Activated CD8-positive, alpha-beta memory T cell treated with anti-CD3 and anti-CD28 coated beads, Interleukin-2, amount 50 U/mL, for 24 hours (primary cell): ENCODE data around the gene PEX3.

Experiments used
- DNase-seq: peaks from one replicate; pipeline ENCODE4 v3.0.0-alpha.2; 2020; ENCODE audit errors: extremely low read depth

The PEX3 gene

GRCh38 chr6:143450453-143451371 lies at the start of gene PEX3, which contains the start of gene ADAT2:
Gene PEX3, plus strand, starts transcription at chr6:143450805. Its CDS starts 238 bp downstream, at chr6:143451043.
Gene ADAT2, minus strand, starts transcription at chr6:143450695. Its CDS starts 37 bp downstream, at chr6:143450658.
- DNase-seq = peak; percentile 81

- no peak for DNase-seq
Observed at GRCh38 chr6:143401068-143401446, 49.5 kb upstream of the PEX3 start.

GRCh38 chr6:143401636-143402370 lies 48.8 kb upstream of the PEX3 start:
- DNase-seq = no peak

- DNase-seq = no peak
Observed at GRCh38 chr6:143402721-143403336, 47.8 kb upstream of the PEX3 start.

- no peak for DNase-seq
Observed at GRCh38 chr6:143405373-143406154, 45.0 kb upstream of the PEX3 start.

- no peak for DNase-seq
Observed at GRCh38 chr6:143406673-143407072, 43.9 kb upstream of the PEX3 start.

GRCh38 chr6:143408151-143408786 lies 42.3 kb upstream of the PEX3 start:
- DNase-seq = no peak

- no peak for DNase-seq
Observed at GRCh38 chr6:143408787-143409162, 41.8 kb upstream of the PEX3 start.

- DNase-seq = no peak
Observed at GRCh38 chr6:143410859-143411270, 39.7 kb upstream of the PEX3 start.

GRCh38 chr6:143414769-143415168 lies 35.8 kb upstream of the PEX3 start:
- no peak for DNase-seq

GRCh38 chr6:143419526-143419925 lies 31.1 kb upstream of the PEX3 start:
- no peak for DNase-seq

- DNase-seq = no peak
Observed at GRCh38 chr6:143426026-143426425, 24.6 kb upstream of the PEX3 start.

- DNase-seq = no peak
Observed at GRCh38 chr6:143427109-143427817, 23.3 kb upstream of the PEX3 start.

GRCh38 chr6:143429970-143430369 lies 20.6 kb upstream of the PEX3 start:
- DNase-seq = no peak

- DNase-seq = no peak
Observed at GRCh38 chr6:143431226-143431625, 19.4 kb upstream of the PEX3 start.

- DNase-seq = no peak
Observed at GRCh38 chr6:143432588-143432987, 18.0 kb upstream of the PEX3 start.

GRCh38 chr6:143441010-143441409 lies 9.6 kb upstream of the PEX3 start:
- no peak for DNase-seq

- DNase-seq = no peak
Observed at GRCh38 chr6:143441680-143442545, 8.7 kb upstream of the PEX3 start.

GRCh38 chr6:143443096-143443495 lies 7.5 kb upstream of the PEX3 start:
- no peak for DNase-seq
